ENCODE results near the gene CRYL1. TPM values are rescaled to one million over a fixed set of nuclear protein-coding genes. Genes with fewer than 3 reads are reported as not detected.

Gene CRYL1
- total and polyA plus RNA-seq, 2 of the 8 experiments (the other 6 are each of a cell fraction or from before 2014, with no cell fraction given): 1.9 to 6.4 TPM

DNA sequence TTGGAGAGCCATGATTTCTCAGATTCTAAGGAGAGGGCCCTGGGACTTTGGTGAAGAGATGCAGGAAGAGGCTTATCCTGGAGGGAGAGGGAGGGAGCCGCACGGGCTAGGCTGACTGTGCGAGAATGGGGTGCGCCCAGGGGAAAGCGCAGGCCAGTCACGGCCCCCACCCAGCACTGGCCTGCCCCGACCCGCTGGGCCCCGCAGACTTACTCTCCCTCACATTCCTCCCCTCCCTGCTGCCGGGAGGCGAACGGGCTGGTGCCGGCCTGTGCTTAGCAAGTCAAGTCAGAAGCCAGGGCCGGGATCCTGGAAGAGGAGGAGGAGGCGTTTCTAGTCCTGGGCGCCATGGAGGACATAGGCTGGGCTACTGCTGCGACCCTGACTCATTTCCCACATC lies 120.0 kb downstream of the CRYL1 start:
- 20% methylated on average over 17 of the region's 17 CpGs; no CpG with 5 or more reads in 1 of the 2 experiments for WGBS, 2 experiments (ENCODE audit: extremely low coverage in 1 of 2, insufficient coverage in 1 of 2, insufficient read length in 1 of 2, insufficient replicate concordance in 2 of 2, low coverage in 1 of 2, low lambda C conversion rate in 2 of 2, missing lambda C conversion rate in 1 of 2)

More for the DNA sequence above, 120.0 kb downstream of the CRYL1 start:
- Histone ChIP-seq H2BK20ac (ENCODE audit: low read length) (peak overlapping the region; percentile 56; the same call in 1 of the 2 replicates), H3K36me3 (ENCODE audit: control insufficient read depth in 2 of 4, insufficient read depth in 4 of 4, low read length in 3 of 4) (no peaks in the 10 kb centered on the region), H2AK5ac (ENCODE audit: low read depth, low read length) (no peak overlapping the region), H3K9ac (replicated peaks in 1 of 4; ENCODE audit: extremely low read depth in 1 of 4, low read depth in 3 of 4, low read length in 3 of 4) (peak overlapping the region in 2 of 4 experiments; percentile 29 to 34; a peak in 1 of 7 replicates), H3K4me1 (replicated peaks in 1 of 4; ENCODE audit: control insufficient read depth in 3 of 4, insufficient read depth in 4 of 4, low read length in 3 of 4) (peaks cover 0 to 9% (median 5%) of the 10 kb centered on the region in 4 experiments; a peak in 6 of 7 replicates), H4K8ac (ENCODE audit: extremely low read depth, insufficient read depth, low read length) (peak overlapping the region; percentile 88), H2AFZ (ENCODE audit: low read length) (peak overlapping the region; percentile 91), H3K14ac (ENCODE audit: insufficient read length) (no peak overlapping the region), H3K4me3 (ENCODE audit: extremely low read depth in 1 of 4, insufficient read depth in 2 of 4, low read depth in 3 of 4, low read length in 4 of 4) (peak overlapping the region; percentile 13 to 54 (median 44); a peak in 7 of 8 replicates), H4K91ac (replicated peaks; ENCODE audit: insufficient read length, low read length) (peak overlapping the region; percentile 15), H3K23me2 (ENCODE audit: low read depth, low read length) (0 out of 2 replicates have a peak, but pooled peaks cover 2% of the 10 kb centered on the region), H2BK120ac (replicated peaks; ENCODE audit: low read depth, low read length) (peak overlapping the region; percentile 57), H3K4me2 (ENCODE audit: insufficient read depth in 1 of 2, low read depth in 2 of 2, low read length in 2 of 2) (peak overlapping the region; percentile 58 to 78), H4K20me1 (replicated peaks in 1 of 2; ENCODE audit: control insufficient read depth in 1 of 2, insufficient read depth in 2 of 2, low read length in 2 of 2) (no peaks in the 10 kb centered on the region), H3K79me2 (ENCODE audit: control insufficient read depth in 1 of 2, insufficient read depth in 2 of 2, low read length in 2 of 2) (no peaks in the 10 kb centered on the region), H3K79me1 (ENCODE audit: low read depth, low read length) (no peaks in the 10 kb centered on the region), H4K5ac (ENCODE audit: insufficient read length, low read depth, low read length) (no peak overlapping the region), H3K56ac (replicated peaks; ENCODE audit: insufficient read length, low read depth, low read length) (no peak overlapping the region), H2BK5ac (ENCODE audit: low read depth, low read length) (peak overlapping the region; percentile 60; the same call in 1 of the 2 replicates), H3K27me3 (replicated peaks in 1 of 4; ENCODE audit: control insufficient read depth in 3 of 4, extremely low read depth in 1 of 4, insufficient read depth in 3 of 4, low read length in 3 of 4) (peaks cover 0 to 3% (median 0%) of the 10 kb centered on the region in 4 experiments; a peak in 4 of 7 replicates), H3K23ac (ENCODE audit: insufficient read length) (no peak overlapping the region), H2BK15ac (ENCODE audit: low read length) (peak overlapping the region; percentile 88; the same call in 1 of the 2 replicates), H2BK12ac (ENCODE audit: low read depth, low read length) (peak overlapping the region; percentile 81; the same call in 1 of the 2 replicates), H3K27ac (ENCODE audit: low read depth, low read length) (0 out of 2 replicates have a peak overlapping the region, but pooled peaks have one; percentile 13), H3K18ac (ENCODE audit: extremely low read depth, low read length) (peak overlapping the region; percentile 85; the same call in 1 of the 2 replicates), H3K4ac (replicated peaks; ENCODE audit: insufficient read length, low read depth, low read length) (peak overlapping the region; percentile 13), H3K9me3 (ENCODE audit: insufficient read depth in 2 of 2, low read depth in 1 of 2, low read length in 1 of 2) (no peaks in the 10 kb centered on the region)
- FAIRE-seq (no peak), DNase-seq (ENCODE audit: low read depth in 1 of 2, low spot score in 2 of 2) (peak in 1 of 2 experiments; percentile 75)
- CTCF ChIA-PET (ENCODE audit: partially characterized antibody): no interaction called here
- TF ChIP-seq POU5F1 (IDR thresholded peaks at IDR 0.05; ENCODE audit: low read depth, low read length) (no peak), CBX5 (IDR thresholded peaks at IDR 0.05; ENCODE audit: low read depth, low read length) (no peak), CTBP2 (IDR thresholded peaks at IDR 0.05; ENCODE audit: borderline replicate concordance, insufficient read depth, insufficient read length, low read length) (peak; percentile 94), ASH2L (IDR thresholded peaks at IDR 0.05; ENCODE audit: low read length) (peak; percentile 92), CEBPB (IDR thresholded peaks at IDR 0.05; ENCODE audit: low read depth, low read length) (no peak), JUND (IDR thresholded peaks at IDR 0.05; ENCODE audit: low read length) (no peak), KDM4A (IDR thresholded peaks at IDR 0.05; ENCODE audit: low read depth, low read length, severe bottlenecking) (peak; percentile 78), EGR1 (IDR thresholded peaks at IDR 0.05; ENCODE audit: borderline replicate concordance, low read depth, low read length) (0 out of 2 replicates have a peak, but pooled peaks have one; percentile 3), ZNF274 (IDR thresholded peaks at IDR 0.05; ENCODE audit: borderline replicate concordance, extremely low read depth, low read length) (no peak), TEAD4 (IDR thresholded peaks at IDR 0.05; ENCODE audit: low read depth, low read length) (peak; percentile 53; the same call in 1 of the 2 replicates), POLR2AphosphoS5 (IDR thresholded peaks at IDR 0.05; ENCODE audit: low read depth, low read length) (peak; percentile 16; the same call in 1 of the 2 replicates), TAF1 (IDR thresholded peaks at IDR 0.05; ENCODE audit: low read depth, low read length) (0 out of 2 replicates have a peak, but pooled peaks have one; percentile 34)
- POLR2A ChIA-PET (ENCODE audit: partially characterized antibody): no interaction called here
